ENCODE data around the gene FNDC10. TPM values are rescaled to one million over a fixed set of nuclear protein-coding genes. Genes with fewer than 3 reads are reported as not detected.
A peak's percentile ranks its signal among the peaks of the same experiment; 100 is the strongest.

FNDC10 gene
- total and polyA plus RNA-seq, 9 of the 15 experiments (the other 6 are each of a cell fraction or from before 2014, with no cell fraction given): 0.08 to 6.3 (median 1.6) TPM

DNA sequence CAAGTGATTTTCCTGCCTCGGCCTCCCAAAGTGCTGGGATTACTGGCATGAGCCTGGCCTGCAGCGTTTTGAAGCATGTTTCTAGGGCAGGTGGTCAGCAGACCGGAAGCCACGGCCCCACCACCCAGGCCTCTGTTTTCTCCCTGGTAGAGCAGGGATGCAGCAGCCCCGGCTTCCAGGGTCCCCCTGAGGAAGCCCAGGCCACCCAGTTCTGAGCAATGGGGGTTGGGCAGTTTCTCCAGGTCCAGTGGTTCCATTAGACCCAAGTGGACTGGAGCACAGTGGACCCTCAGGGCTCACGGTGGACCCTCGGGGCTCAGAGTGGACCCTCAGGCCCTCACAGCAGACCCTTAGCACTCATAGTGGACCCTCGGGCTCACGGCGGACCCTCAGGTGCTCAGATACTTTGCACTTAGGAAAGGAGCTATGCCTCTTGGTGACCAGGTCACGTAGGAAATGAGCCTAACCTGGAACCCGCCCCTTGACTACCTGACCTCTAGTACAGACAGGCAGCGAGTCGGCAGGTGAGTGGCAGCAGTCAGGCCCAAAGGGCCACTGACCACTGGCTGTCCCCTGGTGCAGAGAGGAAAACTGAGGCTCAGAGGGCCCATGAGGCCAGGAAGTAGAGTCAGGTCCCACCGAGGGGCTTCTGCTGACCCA is 4.6 kb upstream of the FNDC10 start:
- CTCF ChIA-PET (ENCODE audit: low intra/inter-chr PET ratio): no interaction called here
- H3K4me2 ChIP-seq (ENCODE audit: insufficient read depth, low read length): no peak overlapping the region
- WGBS (ENCODE audit: insufficient coverage, low coverage, missing lambda C conversion rate): 33% methylated on average over 15 of the region's 15 CpGs
- TF ChIP-seq, protein P1, sequence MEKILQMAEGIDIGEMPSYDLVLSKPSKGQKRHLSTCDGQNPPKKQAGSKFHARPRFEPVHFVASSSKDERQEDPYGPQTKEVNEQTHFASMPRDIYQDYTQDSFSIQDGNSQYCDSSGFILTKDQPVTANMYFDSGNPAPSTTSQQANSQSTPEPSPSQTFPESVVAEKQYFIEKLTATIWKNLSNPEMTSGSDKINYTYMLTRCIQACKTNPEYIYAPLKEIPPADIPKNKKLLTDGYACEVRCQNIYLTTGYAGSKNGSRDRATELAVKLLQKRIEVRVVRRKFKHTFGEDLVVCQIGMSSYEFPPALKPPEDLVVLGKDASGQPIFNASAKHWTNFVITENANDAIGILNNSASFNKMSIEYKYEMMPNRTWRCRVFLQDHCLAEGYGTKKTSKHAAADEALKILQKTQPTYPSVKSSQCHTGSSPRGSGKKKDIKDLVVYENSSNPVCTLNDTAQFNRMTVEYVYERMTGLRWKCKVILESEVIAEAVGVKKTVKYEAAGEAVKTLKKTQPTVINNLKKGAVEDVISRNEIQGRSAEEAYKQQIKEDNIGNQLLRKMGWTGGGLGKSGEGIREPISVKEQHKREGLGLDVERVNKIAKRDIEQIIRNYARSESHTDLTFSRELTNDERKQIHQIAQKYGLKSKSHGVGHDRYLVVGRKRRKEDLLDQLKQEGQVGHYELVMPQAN (IDR thresholded peaks at IDR 0.05; ENCODE audit: borderline replicate concordance): no peak
- TF ChIP-seq PURB (CRISPR knock-in tag; IDR thresholded peaks at IDR 0.05; ENCODE audit: low read depth) (no peak), ZKSCAN8 (CRISPR knock-in tag; IDR thresholded peaks at IDR 0.05) (no peak), NELFE (IDR thresholded peaks at IDR 0.05; ENCODE audit: insufficient read depth, insufficient read length) (no peak), NFATC3 (IDR thresholded peaks at IDR 0.05) (no peak), ZNF133 (CRISPR knock-in tag; IDR thresholded peaks at IDR 0.05) (no peak), HMGN3 (IDR thresholded peaks at IDR 0.05; ENCODE audit: borderline replicate concordance, extremely low read depth, insufficient read length, low read depth, low read length) (no peak), MTA2 (IDR thresholded peaks at IDR 0.05; ENCODE audit: low read depth) (no peak), KDM1A (IDR thresholded peaks at IDR 0.05) (no peak), FIP1L1 (IDR thresholded peaks at IDR 0.05; ENCODE audit: low read depth, low read length, poor library complexity, severe bottlenecking) (no peak), HDAC6 (IDR thresholded peaks at IDR 0.05; ENCODE audit: low read depth, low read length) (no peak)
- TF ChIP-seq, protein P2, sequence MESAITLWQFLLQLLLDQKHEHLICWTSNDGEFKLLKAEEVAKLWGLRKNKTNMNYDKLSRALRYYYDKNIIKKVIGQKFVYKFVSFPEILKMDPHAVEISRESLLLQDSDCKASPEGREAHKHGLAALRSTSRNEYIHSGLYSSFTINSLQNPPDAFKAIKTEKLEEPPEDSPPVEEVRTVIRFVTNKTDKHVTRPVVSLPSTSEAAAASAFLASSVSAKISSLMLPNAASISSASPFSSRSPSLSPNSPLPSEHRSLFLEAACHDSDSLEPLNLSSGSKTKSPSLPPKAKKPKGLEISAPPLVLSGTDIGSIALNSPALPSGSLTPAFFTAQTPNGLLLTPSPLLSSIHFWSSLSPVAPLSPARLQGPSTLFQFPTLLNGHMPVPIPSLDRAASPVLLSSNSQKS (CRISPR knock-in tag; IDR thresholded peaks at IDR 0.05): no peak
- TF ChIP-seq, protein P3, sequence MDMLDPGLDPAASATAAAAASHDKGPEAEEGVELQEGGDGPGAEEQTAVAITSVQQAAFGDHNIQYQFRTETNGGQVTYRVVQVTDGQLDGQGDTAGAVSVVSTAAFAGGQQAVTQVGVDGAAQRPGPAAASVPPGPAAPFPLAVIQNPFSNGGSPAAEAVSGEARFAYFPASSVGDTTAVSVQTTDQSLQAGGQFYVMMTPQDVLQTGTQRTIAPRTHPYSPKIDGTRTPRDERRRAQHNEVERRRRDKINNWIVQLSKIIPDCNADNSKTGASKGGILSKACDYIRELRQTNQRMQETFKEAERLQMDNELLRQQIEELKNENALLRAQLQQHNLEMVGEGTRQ (CRISPR knock-in tag; IDR thresholded peaks at IDR 0.05): no peak
- TF ChIP-seq, protein P4, sequence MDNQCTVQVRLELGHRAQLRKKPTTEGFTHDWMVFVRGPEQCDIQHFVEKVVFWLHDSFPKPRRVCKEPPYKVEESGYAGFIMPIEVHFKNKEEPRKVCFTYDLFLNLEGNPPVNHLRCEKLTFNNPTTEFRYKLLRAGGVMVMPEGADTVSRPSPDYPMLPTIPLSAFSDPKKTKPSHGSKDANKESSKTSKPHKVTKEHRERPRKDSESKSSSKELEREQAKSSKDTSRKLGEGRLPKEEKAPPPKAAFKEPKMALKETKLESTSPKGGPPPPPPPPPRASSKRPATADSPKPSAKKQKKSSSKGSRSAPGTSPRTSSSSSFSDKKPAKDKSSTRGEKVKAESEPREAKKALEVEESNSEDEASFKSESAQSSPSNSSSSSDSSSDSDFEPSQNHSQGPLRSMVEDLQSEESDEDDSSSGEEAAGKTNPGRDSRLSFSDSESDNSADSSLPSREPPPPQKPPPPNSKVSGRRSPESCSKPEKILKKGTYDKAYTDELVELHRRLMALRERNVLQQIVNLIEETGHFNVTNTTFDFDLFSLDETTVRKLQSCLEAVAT (IDR thresholded peaks at IDR 0.05): no peak

More for the DNA sequence above, 4.6 kb upstream of the FNDC10 start:
- Histone ChIP-seq H3K79me2 (ENCODE audit: control insufficient read depth, insufficient read depth, low read length) (no peaks in the 10 kb centered on the region; the same call in 2 of the 3 replicates), H3K9me3 (replicated peaks; ENCODE audit: control insufficient read depth, insufficient read depth, low read depth, low read length) (no peaks in the 10 kb centered on the region), H3K36me3 (ENCODE audit: control insufficient read depth, insufficient read depth, low read length) (no peaks in the 10 kb centered on the region), H3K4me3 (no peak overlapping the region), H3K27ac (ENCODE audit: extremely low read depth, low read depth, low read length) (no peak overlapping the region), H4K20me1 (replicated peaks; ENCODE audit: control insufficient read depth, insufficient read depth, low read length) (no peaks in the 10 kb centered on the region; the same call in 1 of the 2 replicates), H3K4me1 (replicated peaks in 1 of 2; ENCODE audit: control insufficient read depth in 2 of 2, insufficient read depth in 2 of 2, low read length in 2 of 2) (peaks cover 8 to 71% of the 10 kb centered on the region in 2 experiments; a peak in 4 of 5 replicates), H3K27me3 (ENCODE audit: control insufficient read depth in 2 of 2, insufficient read depth in 2 of 2, low read length in 2 of 2) (no peaks in the 10 kb centered on the region), H2AFZ (ENCODE audit: low read depth, low read length) (no peak overlapping the region), H3K9ac (ENCODE audit: insufficient read depth in 1 of 2, low read depth in 2 of 2, low read length in 2 of 2) (peak overlapping the region in 1 of 2 experiments; percentile 31; a peak in 2 of 4 replicates), H3K9me1 (ENCODE audit: control insufficient read depth, insufficient read depth, low read length) (no peaks in the 10 kb centered on the region)
- no TSS peak for BruUV-seq (replicated peaks)
- in situ Hi-C loops (cut with MboI): no loop called here
- DNase-seq (ENCODE audit: extremely low read depth in 1 of 4, low spot score in 3 of 4) (no peak), ATAC-seq (no peak), FAIRE-seq (no peak)
- intact Hi-C loops (cut with micrococcal nuclease): no loop called here
- POLR2A ChIA-PET: interaction anchor here (0.6 to 5.9 kb wide), 2 partner anchors 10 to 14 kb away, joined by 4 to 61 read pairs; partner anchors contain the start of gene MIB2

Data from K562 (cell line).